Breast epithelium (tissue), 3 donors: Measurements from ENCODE around the gene AGR3.

Source experiments
- CTCF ChIP-seq, 3 donors: fragments of 450-650 bp; IDR thresholded peaks; one replicate each; pipeline ENCODE4 v1.5.1; 2016 to 2017; ENCODE audit warnings: antibody characterized with exemption in 3 of 3, mild to moderate bottlenecking in 3 of 3, moderate library complexity in 3 of 3
- POLR2A ChIP-seq: fragments of 450-650 bp; IDR thresholded peaks from one replicate; pipeline ENCODE4 v1.6.1; 2016; ENCODE audit warnings: antibody characterized with exemption, mild to moderate bottlenecking, moderate library complexity

DNA sequence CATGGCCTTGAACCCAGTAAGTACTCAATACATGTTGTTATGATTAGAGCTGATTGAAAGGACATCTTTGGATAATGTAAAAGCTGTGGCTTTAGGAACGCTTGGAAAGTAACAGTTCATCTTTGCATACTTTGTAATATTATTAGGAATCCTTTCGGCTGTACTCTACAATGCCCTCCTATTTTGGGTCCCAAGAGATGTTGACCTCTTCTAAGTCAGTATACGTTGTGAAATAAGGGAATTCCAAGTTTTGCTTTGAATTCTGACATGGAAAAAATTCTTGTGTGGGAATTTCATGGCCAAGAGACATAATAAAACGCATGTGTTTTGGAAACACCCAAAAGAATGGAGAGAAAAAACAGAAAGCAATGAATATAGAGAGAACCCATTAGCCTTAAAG, 7.7 kb downstream of the AGR3 start:
- no peak for TF ChIP-seq CTCF (IDR thresholded peaks at IDR 0.05)
- no peak for TF ChIP-seq POLR2A
